C4-2B (cell line): ENCODE results near the gene CEACAM8.

ENCODE experiments used
- CTCF ChIP-seq: fragments of 450-650 bp; conservative IDR thresholded peaks from 2 replicates; pipeline ENCODE4 v1.5.1; 2017; ENCODE audit warnings: mild to moderate bottlenecking
- ZFX ChIP-seq: fragments of 450-650 bp; IDR thresholded peaks from 2 replicates; pipeline ENCODE4 v1.6.1; 2017

GRCh38 chr19:42589792-42590191, 4.9 kb downstream of the CEACAM8 start:
- no peak for TF ChIP-seq CTCF
- no peak for TF ChIP-seq ZFX
